ENCODE results near the gene PCSK1N.

The PCSK1N gene

DNA sequence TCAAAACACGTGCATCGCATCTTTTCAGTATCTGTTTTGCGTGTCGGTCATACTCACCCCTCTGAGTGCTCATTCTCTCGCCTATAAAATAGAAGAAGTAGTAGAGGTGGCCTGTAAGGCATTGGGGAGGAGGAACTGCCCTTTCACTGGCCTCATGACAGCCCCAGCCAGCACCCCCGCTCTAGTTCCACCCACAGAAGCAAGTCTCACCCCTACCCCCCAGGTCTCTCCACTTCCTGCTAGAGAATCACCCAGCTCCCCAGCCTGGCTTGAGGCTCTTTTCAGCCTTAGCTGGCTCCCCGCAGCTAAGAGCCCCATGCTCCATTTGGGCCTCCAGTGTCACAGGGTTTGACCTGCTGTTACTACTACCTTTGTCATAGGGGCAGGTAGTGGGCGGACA, 21.8 kb downstream of the PCSK1N start:
- Histone ChIP-seq H3K4me3 (no peak overlapping the region), H3K4me1 (no peaks in the 10 kb centered on the region), H3K27me3 (ENCODE audit: low read depth) (no peaks in the 10 kb centered on the region), H3K36me3 (replicated peaks) (peaks cover 14% of the 10 kb centered on the region), H3K9me3 (no peaks in the 10 kb centered on the region)
- no peak for DNase-seq (ENCODE audit: low spot score in 2 of 2)
- in situ Hi-C loops (cut with MboI; ENCODE audit: low sequenced_read_pairs): no loop called here

DNA sequence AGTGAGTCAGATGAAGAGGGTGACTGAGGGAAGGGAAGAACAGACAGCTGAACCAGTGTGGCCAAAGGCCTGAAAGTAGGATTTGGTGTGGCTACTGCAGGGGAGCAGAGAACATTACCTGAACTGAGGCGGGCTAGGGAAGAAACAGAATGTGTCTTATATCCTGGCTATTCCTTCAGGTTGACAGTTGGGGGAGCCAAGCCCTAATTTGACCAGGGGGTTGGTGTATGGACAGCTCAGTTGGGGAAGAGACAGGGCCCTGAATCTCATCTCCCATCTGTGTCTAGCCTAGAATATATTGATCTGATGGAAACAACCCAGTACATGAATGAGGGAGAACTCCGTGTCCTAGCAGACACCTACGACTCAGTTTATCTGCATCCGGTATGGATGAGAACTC, 29.3 kb downstream of the PCSK1N start:
- DNase-seq (ENCODE audit: low spot score in 2 of 2): no peak
- no peaks in the 10 kb centered on the region for H3K27me3 ChIP-seq (ENCODE audit: low read depth)
- in situ Hi-C loops (cut with MboI; ENCODE audit: low sequenced_read_pairs): no loop called here
- no peak overlapping the region for H3K4me3 ChIP-seq
- H3K9me3 ChIP-seq: no peaks in the 10 kb centered on the region
- H3K36me3 ChIP-seq (replicated peaks): peaks cover 13% of the 10 kb centered on the region
- 0 out of 2 replicates have a peak, but pooled peaks cover 3% of the 10 kb centered on the region for H3K4me1 ChIP-seq

DNA sequence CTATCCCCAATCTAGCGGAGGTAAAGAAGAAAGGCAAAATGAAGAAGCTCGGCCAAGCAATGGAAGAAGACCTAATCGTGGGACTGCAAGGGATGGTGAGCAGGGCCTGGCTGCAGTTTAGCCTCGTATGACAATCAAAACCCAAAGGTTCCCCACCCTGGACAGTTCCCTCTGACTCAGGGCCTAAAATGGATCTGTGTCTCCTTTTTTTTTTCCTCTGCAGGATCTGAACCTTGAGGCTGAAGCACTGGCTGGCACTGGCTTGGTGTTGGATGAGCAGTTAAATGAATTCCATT, 32.6 kb downstream of the PCSK1N start:
- peaks cover 7% of the 10 kb centered on the region for H3K4me1 ChIP-seq
- in situ Hi-C loops (cut with MboI; ENCODE audit: low sequenced_read_pairs): no loop called here
- no peaks in the 10 kb centered on the region for H3K9me3 ChIP-seq
- no peak for DNase-seq (ENCODE audit: low spot score in 2 of 2)
- no peaks in the 10 kb centered on the region for H3K27me3 ChIP-seq (ENCODE audit: low read depth)
- peaks cover 13% of the 10 kb centered on the region for H3K36me3 ChIP-seq (replicated peaks)
- peak overlapping the region; percentile 55 for H3K4me3 ChIP-seq

DNA sequence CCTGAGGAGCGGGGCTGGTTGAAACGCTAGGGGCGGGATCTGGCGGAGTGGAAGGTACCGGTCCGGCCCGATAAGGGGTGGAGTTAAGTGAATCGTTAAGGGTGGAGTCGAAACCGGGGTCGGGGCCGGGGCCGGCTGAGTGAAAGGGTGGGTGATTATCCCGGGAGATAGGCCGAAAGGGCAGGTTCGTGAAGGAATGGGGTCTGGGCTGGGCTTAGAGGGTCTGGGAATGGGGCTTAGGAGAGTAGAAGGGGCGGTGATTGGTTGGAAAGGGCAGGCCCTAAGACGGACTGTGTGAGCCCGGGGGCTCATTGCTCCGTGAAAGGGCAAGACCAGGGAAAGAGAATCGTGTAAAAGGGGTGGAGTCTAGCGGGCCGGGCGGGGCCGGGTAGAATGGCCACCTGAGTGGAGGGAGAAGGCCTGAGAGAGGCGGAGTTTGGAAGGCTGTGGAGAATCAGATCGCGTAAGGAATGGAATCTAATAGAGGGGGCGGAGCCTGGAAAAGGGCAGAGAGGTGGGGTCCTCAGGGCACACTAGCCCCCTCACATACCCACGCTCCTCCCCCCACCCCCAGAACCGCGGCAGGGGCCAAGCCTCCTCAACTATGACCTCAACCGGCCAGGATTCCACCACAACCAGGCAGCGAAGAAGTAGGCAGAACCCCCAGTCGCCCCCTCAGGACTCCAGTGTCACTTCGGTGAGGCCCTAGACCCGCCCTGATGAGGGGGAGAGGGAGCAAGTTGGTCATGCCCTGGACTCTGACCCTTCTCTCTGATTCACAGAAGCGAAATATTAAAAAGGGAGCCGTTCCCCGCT, 33.1 kb downstream of the PCSK1N start:
- peak overlapping the region; percentile 55 for H3K4me3 ChIP-seq
- H3K36me3 ChIP-seq (replicated peaks): peaks cover 13% of the 10 kb centered on the region
- peak; percentile 97 to 98 for DNase-seq (ENCODE audit: low spot score in 2 of 2)
- H3K4me1 ChIP-seq: peaks cover 7% of the 10 kb centered on the region
- H3K9me3 ChIP-seq: no peaks in the 10 kb centered on the region
- no peaks in the 10 kb centered on the region for H3K27me3 ChIP-seq (ENCODE audit: low read depth)
- in situ Hi-C loops (cut with MboI; ENCODE audit: low sequenced_read_pairs): no loop called here

DNA sequence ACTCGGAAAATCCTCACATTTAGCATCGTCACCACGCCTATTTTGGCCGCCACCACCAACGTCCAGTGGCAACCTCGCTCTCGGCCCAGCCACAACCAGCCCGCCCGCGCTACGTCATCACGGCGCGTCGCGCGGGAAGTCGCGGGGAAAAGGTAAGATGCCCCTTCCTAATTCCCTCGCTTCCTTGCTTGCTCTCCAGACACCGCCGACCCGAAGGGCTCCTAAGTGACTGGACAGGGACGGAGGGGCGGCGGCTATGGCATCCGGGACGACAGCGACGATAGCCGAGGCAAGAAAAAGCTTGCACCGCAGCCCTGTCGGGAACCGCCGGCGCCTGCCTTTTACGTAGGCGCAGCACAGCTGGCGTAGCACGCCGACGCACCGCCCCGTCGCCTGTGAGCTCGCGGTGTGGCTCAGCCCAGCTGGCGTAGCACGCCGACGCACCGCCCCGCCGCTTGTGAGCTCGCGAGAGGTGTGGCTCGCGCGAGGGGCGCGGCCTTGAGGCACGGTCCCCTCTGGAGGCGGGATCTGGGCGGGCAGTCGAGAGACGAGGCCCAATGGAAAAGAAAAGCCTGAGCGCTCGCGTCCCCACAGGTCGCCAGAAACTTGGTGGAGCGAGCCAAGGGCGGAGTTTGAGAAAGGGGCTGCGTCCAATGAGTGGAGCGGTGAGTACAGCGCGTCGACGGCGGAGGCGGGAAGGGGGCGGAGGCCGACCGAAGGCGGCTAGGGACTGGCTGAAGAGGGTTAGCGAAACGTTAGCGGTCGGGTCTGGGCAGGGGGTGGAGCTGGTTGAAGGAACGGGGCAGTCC, 33.9 kb downstream of the PCSK1N start, which contains the start of gene HDAC6:
Gene HDAC6, plus strand, starts transcription at position 788 of the 809 bp plus-strand sequence. CDS start 626 bp downstream, outside the sequence.
- Histone ChIP-seq H3K9me3 (no peaks in the 10 kb centered on the region), H3K36me3 (replicated peaks) (peaks cover 13% of the 10 kb centered on the region), H3K27me3 (ENCODE audit: low read depth) (no peaks in the 10 kb centered on the region), H3K4me1 (peaks cover 7% of the 10 kb centered on the region), H3K4me3 (peak within 1 kb of the TSS; percentile 82)
- DNase-seq (ENCODE audit: low spot score in 2 of 2): peak; percentile 99 to 100
- in situ Hi-C loops (cut with MboI; ENCODE audit: low sequenced_read_pairs): no loop called here

DNA sequence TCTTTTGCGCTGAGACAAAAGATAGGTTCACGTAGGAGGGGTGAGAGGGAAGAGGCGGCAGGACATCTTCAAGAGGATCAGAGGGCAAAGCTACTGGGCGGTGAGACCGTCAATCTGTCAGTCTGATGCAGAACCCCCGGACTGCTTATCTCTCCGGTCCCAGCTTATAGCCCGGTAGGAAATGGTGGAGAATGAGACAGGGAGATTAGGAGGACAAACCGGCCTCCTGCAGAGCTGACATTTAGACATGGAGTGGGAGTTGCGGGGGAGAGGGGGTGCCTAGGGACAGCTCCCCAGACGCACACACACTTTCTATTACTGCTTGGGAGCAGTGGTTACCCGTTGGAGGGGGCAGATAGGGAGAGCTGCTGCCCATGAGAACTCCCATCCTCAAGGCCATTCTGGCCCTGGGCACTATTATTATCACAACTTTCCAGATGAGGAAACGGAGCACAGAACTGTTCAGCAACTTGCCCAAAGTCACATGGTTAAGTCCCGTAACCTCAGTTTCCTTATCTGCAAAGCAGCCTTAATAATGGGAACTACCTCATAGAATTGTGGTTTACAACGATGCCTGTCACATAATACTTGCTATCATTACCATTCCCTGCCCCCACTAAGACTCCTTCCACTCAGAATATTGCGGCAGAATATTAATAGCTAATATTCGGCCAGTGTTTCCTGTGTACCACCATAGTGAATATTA, 34.7 kb downstream of the PCSK1N start:
- Histone ChIP-seq H3K27me3 (ENCODE audit: low read depth) (no peaks in the 10 kb centered on the region), H3K9me3 (no peaks in the 10 kb centered on the region), H3K36me3 (replicated peaks) (peaks cover 13% of the 10 kb centered on the region), H3K4me3 (peak overlapping the region; percentile 82), H3K4me1 (peaks cover 7% of the 10 kb centered on the region)
- no peak for DNase-seq (ENCODE audit: low spot score in 2 of 2)
- in situ Hi-C loops (cut with MboI; ENCODE audit: low sequenced_read_pairs): no loop called here

DNA sequence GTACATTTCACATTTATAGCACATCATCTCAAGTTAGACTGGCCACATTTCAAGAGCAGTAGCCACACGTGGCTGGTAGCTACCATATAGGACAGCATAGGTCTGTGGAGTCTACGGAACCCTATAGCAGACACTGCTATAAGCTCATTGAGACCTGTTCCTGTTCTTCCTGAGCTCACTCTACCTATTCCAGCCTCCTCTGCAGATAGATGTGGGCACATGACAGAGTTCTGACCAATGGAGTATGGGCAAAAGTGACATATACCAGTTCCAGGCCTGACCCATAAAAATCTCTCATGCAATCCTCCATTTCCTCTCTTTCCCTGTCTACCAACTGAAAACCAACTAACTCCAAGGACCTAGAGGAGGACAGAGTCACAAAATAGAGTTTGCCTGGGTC, 37.1 kb downstream of the PCSK1N start:
- H3K4me3 ChIP-seq: no peak overlapping the region
- no peaks in the 10 kb centered on the region for H3K9me3 ChIP-seq
- peaks cover 7% of the 10 kb centered on the region for H3K4me1 ChIP-seq
- no peak for DNase-seq (ENCODE audit: low spot score in 2 of 2)
- in situ Hi-C loops (cut with MboI; ENCODE audit: low sequenced_read_pairs): no loop called here
- H3K36me3 ChIP-seq (replicated peaks): peaks cover 3% of the 10 kb centered on the region; the same call in 1 of the 2 replicates
- H3K27me3 ChIP-seq (ENCODE audit: low read depth): no peaks in the 10 kb centered on the region

DNA sequence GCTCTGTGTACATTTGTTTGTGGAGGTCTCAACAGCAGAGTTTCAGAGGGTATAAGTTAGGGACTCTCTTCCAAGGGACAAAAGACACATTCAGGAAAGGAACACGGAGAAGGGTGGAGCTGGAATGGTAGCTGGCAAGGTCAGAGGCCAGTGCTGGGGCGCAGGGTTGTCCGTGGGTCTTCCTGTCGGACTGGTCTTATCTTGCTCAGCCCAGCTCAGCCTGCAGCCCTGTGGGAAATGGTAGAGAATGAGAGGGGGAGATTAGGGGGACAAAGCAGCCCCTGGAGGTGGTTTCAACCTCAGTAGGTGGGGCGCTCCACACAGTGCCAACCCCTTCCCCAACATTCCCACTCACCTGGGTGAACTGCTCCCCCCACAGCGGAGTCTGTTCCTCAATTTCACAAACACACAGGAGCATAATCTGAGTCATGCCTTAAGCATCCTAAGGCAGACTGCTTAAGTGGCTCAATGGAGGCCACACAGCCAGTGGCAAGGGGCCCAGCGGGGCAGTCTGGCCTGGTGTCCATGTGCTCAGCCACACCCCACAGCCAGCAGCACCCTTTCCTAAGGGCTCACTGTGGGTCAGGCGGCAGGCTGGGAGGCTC, 40.4 kb downstream of the PCSK1N start:
- DNase-seq (ENCODE audit: low spot score in 2 of 2): no peak
- no peaks in the 10 kb centered on the region for H3K36me3 ChIP-seq (replicated peaks)
- H3K4me3 ChIP-seq: no peak overlapping the region
- H3K27me3 ChIP-seq (ENCODE audit: low read depth): no peaks in the 10 kb centered on the region; the same call in 1 of the 2 replicates
- H3K4me1 ChIP-seq: no peaks in the 10 kb centered on the region
- in situ Hi-C loops (cut with MboI; ENCODE audit: low sequenced_read_pairs): no loop called here
- no peaks in the 10 kb centered on the region for H3K9me3 ChIP-seq

DNA sequence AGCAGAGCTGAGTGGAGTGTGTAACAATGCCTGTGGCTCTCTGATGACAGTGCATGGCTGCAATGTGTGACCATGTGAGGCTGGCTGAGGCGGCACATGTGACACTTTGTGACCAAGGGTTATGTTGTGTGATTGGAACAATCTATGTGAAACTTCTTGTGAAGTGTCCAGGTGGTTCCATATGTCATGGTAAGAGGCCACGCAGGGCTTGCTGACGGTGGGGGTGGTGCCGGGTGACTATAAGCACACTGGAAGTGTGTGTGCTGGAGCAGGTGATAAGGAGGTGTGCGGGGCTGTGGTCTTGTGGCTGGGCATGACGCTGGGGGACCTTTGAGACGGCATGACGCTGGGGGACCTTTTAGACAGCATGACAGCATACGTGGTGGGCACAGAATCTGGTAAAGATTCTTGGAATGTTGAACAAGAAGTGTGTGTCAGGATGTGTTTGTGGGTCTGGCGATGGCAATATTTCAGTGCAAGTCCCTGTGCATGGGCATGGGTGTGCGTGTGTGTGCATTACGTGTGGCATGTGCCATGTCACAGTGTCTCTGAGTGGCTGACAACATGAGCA, 41.0 kb downstream of the PCSK1N start:
- in situ Hi-C loops (cut with MboI; ENCODE audit: low sequenced_read_pairs): no loop called here
- no peaks in the 10 kb centered on the region for H3K4me1 ChIP-seq
- H3K4me3 ChIP-seq: no peak overlapping the region
- H3K36me3 ChIP-seq (replicated peaks): no peaks in the 10 kb centered on the region
- DNase-seq (ENCODE audit: low spot score in 2 of 2): no peak
- H3K9me3 ChIP-seq: no peaks in the 10 kb centered on the region
- no peaks in the 10 kb centered on the region; the same call in 1 of the 2 replicates for H3K27me3 ChIP-seq (ENCODE audit: low read depth)

DNA sequence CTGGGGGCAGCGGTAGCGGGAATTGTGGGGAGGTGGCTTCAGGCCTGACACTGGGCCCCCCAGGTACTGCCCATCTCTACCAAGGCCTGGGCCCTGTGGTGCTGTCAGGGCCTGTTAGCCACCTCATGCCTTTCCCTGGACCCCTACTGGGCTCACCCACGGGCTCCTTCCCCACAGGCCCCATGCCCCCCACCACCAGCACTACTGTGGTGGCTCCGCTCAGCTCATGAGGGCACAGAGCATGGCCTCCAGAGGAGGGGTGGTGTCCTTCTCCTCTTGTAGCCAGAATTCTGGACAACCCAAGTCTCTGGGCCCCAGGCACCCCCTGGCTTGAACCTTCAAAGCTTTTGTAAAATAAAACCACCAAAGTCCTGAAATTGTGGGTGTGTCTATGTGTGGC, 41.5 kb downstream of the PCSK1N start:
- DNase-seq (ENCODE audit: low spot score in 2 of 2): no peak
- Histone ChIP-seq H3K4me1 (no peaks in the 10 kb centered on the region), H3K4me3 (no peak overlapping the region), H3K27me3 (ENCODE audit: low read depth) (no peaks in the 10 kb centered on the region; the same call in 1 of the 2 replicates), H3K9me3 (no peaks in the 10 kb centered on the region), H3K36me3 (replicated peaks) (no peaks in the 10 kb centered on the region)
- in situ Hi-C loops (cut with MboI; ENCODE audit: low sequenced_read_pairs): no loop called here

DNA sequence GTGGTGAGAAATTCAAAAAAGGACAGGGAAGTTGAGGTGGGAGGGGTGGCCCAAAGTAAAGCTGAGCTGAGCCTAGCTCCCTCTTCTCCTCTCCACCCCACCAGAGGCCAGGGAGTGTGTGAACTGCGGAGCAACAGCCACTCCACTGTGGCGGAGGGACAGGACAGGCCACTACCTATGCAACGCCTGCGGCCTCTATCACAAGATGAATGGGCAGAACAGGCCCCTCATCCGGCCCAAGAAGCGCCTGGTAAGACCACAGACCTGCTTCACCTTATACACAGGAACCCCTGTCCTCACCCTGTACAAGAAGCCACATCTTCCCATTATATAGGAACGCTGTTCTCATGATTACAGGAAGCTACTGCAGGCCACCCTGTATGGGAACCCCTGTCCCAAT, 43.2 kb downstream of the PCSK1N start:
- DNase-seq (ENCODE audit: low spot score in 2 of 2): no peak
- peaks cover 7% of the 10 kb centered on the region; the same call in 1 of the 2 replicates for H3K27me3 ChIP-seq (ENCODE audit: low read depth)
- H3K36me3 ChIP-seq (replicated peaks): no peaks in the 10 kb centered on the region
- no peaks in the 10 kb centered on the region for H3K9me3 ChIP-seq
- H3K4me1 ChIP-seq: no peaks in the 10 kb centered on the region
- in situ Hi-C loops (cut with MboI; ENCODE audit: low sequenced_read_pairs): no loop called here
- no peak overlapping the region for H3K4me3 ChIP-seq

DNA sequence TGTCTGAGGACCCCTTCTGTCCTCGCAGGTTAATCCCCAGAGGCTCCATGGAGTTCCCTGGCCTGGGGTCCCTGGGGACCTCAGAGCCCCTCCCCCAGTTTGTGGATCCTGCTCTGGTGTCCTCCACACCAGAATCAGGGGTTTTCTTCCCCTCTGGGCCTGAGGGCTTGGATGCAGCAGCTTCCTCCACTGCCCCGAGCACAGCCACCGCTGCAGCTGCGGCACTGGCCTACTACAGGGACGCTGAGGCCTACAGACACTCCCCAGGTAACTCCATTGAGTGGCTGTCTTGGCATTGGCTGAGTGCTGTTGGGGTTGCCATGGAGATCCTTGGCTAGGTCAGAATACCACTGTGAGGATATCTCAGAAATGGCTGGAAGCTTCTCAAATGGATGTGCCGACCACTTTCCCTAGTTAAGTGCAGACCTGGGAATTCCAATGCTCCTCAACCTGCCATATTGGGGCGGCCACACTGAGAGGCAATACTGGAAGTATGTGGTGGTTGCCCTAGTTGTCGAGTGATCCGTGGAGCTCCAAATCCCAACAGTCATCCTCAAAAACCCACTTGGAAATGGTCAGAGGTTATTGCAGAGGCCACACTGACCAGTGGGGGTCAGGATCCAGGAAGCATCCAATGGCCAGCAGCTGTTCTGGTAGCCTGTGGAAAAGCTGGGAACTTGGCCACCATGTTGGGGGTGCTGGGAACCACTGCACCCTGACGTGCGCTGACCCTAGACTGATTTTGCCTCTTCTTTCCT, 44.2 kb downstream of the PCSK1N start:
- Histone ChIP-seq H3K9me3 (no peaks in the 10 kb centered on the region), H3K4me1 (no peaks in the 10 kb centered on the region), H3K4me3 (no peak overlapping the region), H3K36me3 (replicated peaks) (no peaks in the 10 kb centered on the region), H3K27me3 (ENCODE audit: low read depth) (peaks cover 10% of the 10 kb centered on the region; the same call in 1 of the 2 replicates)
- DNase-seq (ENCODE audit: low spot score in 2 of 2): no peak
- in situ Hi-C loops (cut with MboI; ENCODE audit: low sequenced_read_pairs): no loop called here
